ENCODE data around the gene CAMTA2.

Gene CAMTA2

DNA sequence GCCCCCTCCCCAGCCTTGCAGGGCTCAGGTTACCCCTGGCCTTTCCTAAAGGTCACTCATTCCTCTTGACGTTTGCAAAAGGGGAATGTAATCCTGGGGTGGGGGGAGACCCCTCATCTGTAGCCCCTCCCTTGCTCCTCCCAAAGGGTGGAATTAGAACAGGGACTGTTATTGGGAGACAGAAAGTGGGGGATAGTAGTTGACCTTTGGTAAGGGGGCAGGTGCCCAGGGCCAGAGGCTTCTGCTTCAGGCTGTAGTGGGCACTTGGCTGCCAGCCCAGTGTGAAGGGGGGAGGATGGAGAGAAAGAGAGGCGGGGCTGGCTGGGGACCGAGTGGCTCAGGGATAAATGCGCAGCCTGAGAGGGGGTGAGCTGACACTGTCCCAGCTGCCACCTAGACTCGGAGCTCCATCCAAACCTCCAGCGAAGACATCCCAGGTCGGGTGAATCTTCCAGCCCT lies 36.7 kb downstream of the CAMTA2 start, which contains the start of gene ENO3:
Gene ENO3 (plus strand): TSS at position 374 of the 459 bp plus-strand sequence. CDS start 711 bp downstream, outside the sequence.
- no peak for DNase-seq (ENCODE audit: low read depth)
- TF ChIP-seq, protein P1, sequence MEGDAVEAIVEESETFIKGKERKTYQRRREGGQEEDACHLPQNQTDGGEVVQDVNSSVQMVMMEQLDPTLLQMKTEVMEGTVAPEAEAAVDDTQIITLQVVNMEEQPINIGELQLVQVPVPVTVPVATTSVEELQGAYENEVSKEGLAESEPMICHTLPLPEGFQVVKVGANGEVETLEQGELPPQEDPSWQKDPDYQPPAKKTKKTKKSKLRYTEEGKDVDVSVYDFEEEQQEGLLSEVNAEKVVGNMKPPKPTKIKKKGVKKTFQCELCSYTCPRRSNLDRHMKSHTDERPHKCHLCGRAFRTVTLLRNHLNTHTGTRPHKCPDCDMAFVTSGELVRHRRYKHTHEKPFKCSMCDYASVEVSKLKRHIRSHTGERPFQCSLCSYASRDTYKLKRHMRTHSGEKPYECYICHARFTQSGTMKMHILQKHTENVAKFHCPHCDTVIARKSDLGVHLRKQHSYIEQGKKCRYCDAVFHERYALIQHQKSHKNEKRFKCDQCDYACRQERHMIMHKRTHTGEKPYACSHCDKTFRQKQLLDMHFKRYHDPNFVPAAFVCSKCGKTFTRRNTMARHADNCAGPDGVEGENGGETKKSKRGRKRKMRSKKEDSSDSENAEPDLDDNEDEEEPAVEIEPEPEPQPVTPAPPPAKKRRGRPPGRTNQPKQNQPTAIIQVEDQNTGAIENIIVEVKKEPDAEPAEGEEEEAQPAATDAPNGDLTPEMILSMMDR (IDR thresholded peaks at IDR 0.05; ENCODE audit: low read depth, low read length, missing control alignments) = no peak
- peak within 1 kb of the TSS; percentile 93 for H3K4me3 ChIP-seq (ENCODE audit: low read depth, low read length)

GRCh38 chr17:4950075-4950745 lies 37.3 kb downstream of the CAMTA2 start:
- H3K4me3 ChIP-seq (ENCODE audit: low read depth, low read length) = peak overlapping the region; percentile 93
- no peak for DNase-seq (ENCODE audit: low read depth)

GRCh38 chr17:4949321-4950074 lies 38.0 kb downstream of the CAMTA2 start:
- peak overlapping the region; percentile 93 for H3K4me3 ChIP-seq (ENCODE audit: low read depth, low read length)
- DNase-seq (ENCODE audit: low read depth) = peak; percentile 89
- TF ChIP-seq, protein P1 (IDR thresholded peaks at IDR 0.05; ENCODE audit: low read depth, low read length, missing control alignments) = no peak

More at GRCh38 chr17:4950075-4950745, 37.3 kb downstream of the CAMTA2 start:
- TF ChIP-seq, protein P1 (IDR thresholded peaks at IDR 0.05; ENCODE audit: low read depth, low read length, missing control alignments) = no peak

GRCh38 chr17:4948931-4949320 lies 38.5 kb downstream of the CAMTA2 start:
- DNase-seq (ENCODE audit: low read depth) = no peak
- TF ChIP-seq, protein P1 (IDR thresholded peaks at IDR 0.05; ENCODE audit: low read depth, low read length, missing control alignments) = no peak
- H3K4me3 ChIP-seq (ENCODE audit: low read depth, low read length) = peak overlapping the region; percentile 93

- TF ChIP-seq, protein P1 (IDR thresholded peaks at IDR 0.05; ENCODE audit: low read depth, low read length, missing control alignments) = no peak
- DNase-seq (ENCODE audit: low read depth) = peak; percentile 78
- peak within 1 kb of the TSS; percentile 93 for H3K4me3 ChIP-seq (ENCODE audit: low read depth, low read length)
Observed at GRCh38 chr17:4948166-4948930, 39.1 kb downstream of the CAMTA2 start, which contains the start of gene PFN1. Gene PFN1, minus strand, starts transcription at chr17:4948530. Its CDS starts 136 bp downstream, at chr17:4948394.

GRCh38 chr17:4947411-4948165 lies 39.9 kb downstream of the CAMTA2 start:
- TF ChIP-seq, protein P1 (IDR thresholded peaks at IDR 0.05; ENCODE audit: low read depth, low read length, missing control alignments) = no peak
- H3K4me3 ChIP-seq (ENCODE audit: low read depth, low read length) = peak overlapping the region; percentile 93
- no peak for DNase-seq (ENCODE audit: low read depth)

Measured in GM12864 (cell line).